ENCODE results near the gene TFE3.

GRCh38 chrX:48983081-48983480 is 60.1 kb downstream of the TFE3 start:
- TF ChIP-seq EZH2 (IDR thresholded peaks at IDR 0.05; ENCODE audit: insufficient read depth, poor library complexity, severe bottlenecking) (no peak), EZH2phosphoT487 (IDR thresholded peaks at IDR 0.05; ENCODE audit: insufficient read depth, low read depth) (no peak)

Data from GM23248 (cell line).